Effector memory CD4-positive, alpha-beta T cell (primary cell): ENCODE measurements around the gene SPINDOC.
"Not testable (repeated sequence)": the region's sequence is repeated elsewhere in the genome, so short reads cannot be mapped to it uniquely, and the experiment has no call there.

Experiments used
- DNase-seq, 3 donors: peaks; one replicate each; pipeline ENCODE4 v3.0.0-alpha.2; 2020
- H3K27ac ChIP-seq: 2 replicates; pipeline ENCODE4 v1.7.0; 2013; ENCODE audit warnings: mild to moderate bottlenecking, low read length, moderate library complexity; ENCODE audit not compliant: insufficient read depth, poor library complexity, severe bottlenecking
- H3K27me3 ChIP-seq: replicated peaks from 2 replicates; pipeline ENCODE4 v1.7.0; 2013; ENCODE audit warnings: mild to moderate bottlenecking, low read length; ENCODE audit not compliant: insufficient read depth, control insufficient read depth, poor library complexity, severe bottlenecking
- H3K36me3 ChIP-seq: 2 replicates; pipeline ENCODE4 v1.7.0; 2013; ENCODE audit warnings: mild to moderate bottlenecking, low read length, moderate library complexity; ENCODE audit not compliant: control insufficient read depth, insufficient read depth
- H3K4me1 ChIP-seq: 2 replicates; pipeline ENCODE4 v1.7.0; 2013; ENCODE audit warnings: low read length, mild to moderate bottlenecking; ENCODE audit not compliant: control insufficient read depth, insufficient read depth, poor library complexity, severe bottlenecking
- H3K4me3 ChIP-seq: 2 replicates; pipeline ENCODE4 v1.7.0; 2013; ENCODE audit warnings: low read length, low read depth, mild to moderate bottlenecking; ENCODE audit not compliant: insufficient read depth, poor library complexity, severe bottlenecking
- H3K9me3 ChIP-seq: 2 replicates; pipeline ENCODE4 v1.7.0; 2013; ENCODE audit warnings: mild to moderate bottlenecking, low read length, moderate library complexity; ENCODE audit not compliant: control insufficient read depth

The SPINDOC gene

GRCh38 chr11:63850920-63851319 lies 37.7 kb downstream of the SPINDOC start:
- no peak for DNase-seq
- Histone ChIP-seq H3K27ac (peak overlapping the region; percentile 40), H3K27me3 (no peaks in the 10 kb centered on the region), H3K4me1 (peaks cover 23% of the 10 kb centered on the region), H3K36me3 (peaks cover 4% of the 10 kb centered on the region), H3K9me3 (no peaks in the 10 kb centered on the region), H3K4me3 (peak overlapping the region; percentile 11)

DNA sequence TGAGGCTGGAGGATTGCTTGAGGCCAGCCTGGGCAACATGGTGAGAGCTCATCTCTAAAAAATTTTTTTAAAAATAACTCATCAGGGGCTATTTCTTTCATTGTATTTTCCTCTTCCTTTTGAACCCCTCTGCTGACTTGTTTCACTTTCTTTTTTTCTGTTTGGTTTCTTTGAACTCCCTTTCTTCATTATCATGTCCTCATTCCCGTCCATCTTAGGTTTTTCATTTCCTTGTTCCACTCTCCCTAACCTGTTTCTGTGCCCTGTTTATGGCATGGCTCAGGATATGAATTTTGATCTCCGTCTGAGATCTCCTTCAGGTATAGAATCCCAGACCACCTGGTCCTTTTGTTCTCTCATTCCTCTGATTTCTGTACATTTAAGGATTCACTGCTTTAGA lies 38.1 kb downstream of the SPINDOC start:
- peak overlapping the region; percentile 52 for H3K27ac ChIP-seq
- H3K4me3 ChIP-seq: no peak overlapping the region
- H3K9me3 ChIP-seq: no peaks in the 10 kb centered on the region
- no peak for DNase-seq
- H3K4me1 ChIP-seq: peaks cover 23% of the 10 kb centered on the region
- no peaks in the 10 kb centered on the region for H3K27me3 ChIP-seq
- H3K36me3 ChIP-seq: peaks cover 3% of the 10 kb centered on the region

DNA sequence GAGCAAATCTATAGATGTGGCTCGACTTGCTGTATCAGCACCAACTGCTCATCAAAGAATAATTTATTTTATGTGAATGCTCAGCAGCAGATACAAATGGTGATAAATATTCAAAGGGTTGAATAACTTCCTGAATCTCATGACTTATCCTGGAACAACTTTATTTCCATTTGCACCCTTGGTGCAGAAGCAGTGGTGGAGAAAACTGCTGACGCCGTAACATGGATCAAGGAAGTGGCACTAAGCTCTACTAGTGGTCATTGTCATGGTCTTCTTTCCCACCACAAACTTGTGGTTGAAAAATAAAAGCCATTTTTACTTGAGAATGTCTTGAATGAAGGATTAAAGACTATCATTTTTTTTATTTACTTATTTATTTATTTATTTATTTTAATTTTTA lies 40.2 kb downstream of the SPINDOC start:
- no peak for DNase-seq
- Histone ChIP-seq H3K4me3 (no peak overlapping the region), H3K27ac (no peak overlapping the region), H3K27me3 (no peaks in the 10 kb centered on the region), H3K9me3 (no peaks in the 10 kb centered on the region), H3K4me1 (peaks cover 20% of the 10 kb centered on the region), H3K36me3 (peaks cover 3% of the 10 kb centered on the region)

DNA sequence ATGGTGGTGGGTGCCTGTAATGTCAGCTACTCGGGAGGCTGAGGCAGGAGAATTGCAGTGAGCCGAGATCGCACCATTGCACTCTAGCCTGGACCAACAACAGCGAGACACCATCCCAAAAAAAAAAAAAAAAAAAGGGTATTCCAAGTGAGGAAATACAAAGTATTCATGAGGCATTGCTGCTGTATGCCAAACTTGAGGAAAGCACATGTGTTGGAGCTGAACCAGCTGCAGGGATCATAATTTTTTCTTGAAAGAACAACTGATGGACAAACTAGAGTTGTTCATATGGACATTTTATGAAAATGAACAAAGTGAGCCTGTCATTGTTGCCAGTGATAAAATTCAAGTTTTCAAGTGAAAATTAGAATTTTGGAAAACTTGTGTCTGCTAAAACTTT lies 41.4 kb downstream of the SPINDOC start:
- H3K4me3 ChIP-seq: no peak overlapping the region
- no peak overlapping the region for H3K27ac ChIP-seq
- H3K4me1 ChIP-seq: peaks cover 20% of the 10 kb centered on the region
- no peak for DNase-seq
- H3K9me3 ChIP-seq: no peaks in the 10 kb centered on the region
- no peaks in the 10 kb centered on the region for H3K27me3 ChIP-seq
- peaks cover 3% of the 10 kb centered on the region for H3K36me3 ChIP-seq

- peaks cover 15% of the 10 kb centered on the region for H3K4me1 ChIP-seq
- peaks cover 3% of the 10 kb centered on the region for H3K36me3 ChIP-seq
- no peaks in the 10 kb centered on the region for H3K9me3 ChIP-seq
- no peak overlapping the region for H3K27ac ChIP-seq
- H3K27me3 ChIP-seq: no peaks in the 10 kb centered on the region
- no peak for DNase-seq
- H3K4me3 ChIP-seq: no peak overlapping the region
Measured at GRCh38 chr11:63855975-63856374, 42.7 kb downstream of the SPINDOC start.

DNA sequence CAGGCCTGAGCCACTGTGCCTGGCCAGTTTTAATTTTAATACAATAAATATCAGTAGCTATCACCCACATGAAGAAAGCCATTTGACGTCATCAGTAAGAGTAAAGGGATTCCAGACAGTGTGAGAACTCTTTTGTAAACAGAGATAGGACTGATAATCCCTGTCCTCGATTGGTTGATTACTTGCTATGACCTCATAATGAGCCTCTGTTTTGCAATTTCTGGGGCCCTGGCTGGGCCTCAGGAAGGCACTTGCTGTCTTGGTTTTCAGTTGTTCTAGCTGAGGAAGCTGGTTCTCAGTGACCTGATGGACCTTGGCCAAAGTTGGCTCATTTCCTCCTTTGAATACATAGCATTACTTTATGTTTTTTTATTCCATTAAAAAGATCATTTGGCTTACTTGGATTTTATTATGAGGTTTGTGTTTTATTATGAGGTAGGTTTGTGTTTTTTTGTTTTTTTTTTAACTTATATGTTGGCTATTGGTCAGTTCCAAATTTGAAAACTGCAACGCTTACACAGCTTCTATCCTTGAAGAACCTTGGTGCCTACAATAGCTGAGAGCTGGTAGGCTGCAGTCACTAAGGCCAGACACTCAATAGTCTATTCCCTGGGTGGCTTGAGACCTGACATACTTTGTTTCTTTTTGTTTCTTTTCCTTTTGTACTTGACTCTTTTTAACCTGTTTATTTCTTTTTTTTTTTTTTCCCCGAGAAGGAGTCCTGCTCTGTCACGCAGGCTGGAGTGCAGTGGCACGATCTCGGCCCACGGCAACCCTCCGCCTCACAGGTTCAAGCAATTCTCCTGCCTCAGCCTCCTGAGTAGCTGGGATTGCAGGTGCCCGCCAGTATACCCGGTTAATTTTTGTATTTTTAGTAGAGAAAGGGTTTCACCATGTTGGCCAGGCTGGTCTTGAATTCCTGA lies 45.6 kb downstream of the SPINDOC start:
- Histone ChIP-seq H3K4me3 (no peak overlapping the region), H3K36me3 (no peaks in the 10 kb centered on the region), H3K4me1 (peaks cover 7% of the 10 kb centered on the region), H3K9me3 (no peaks in the 10 kb centered on the region), H3K27me3 (no peaks in the 10 kb centered on the region), H3K27ac (no peak overlapping the region)
- no peak for DNase-seq

GRCh38 chr11:63862923-63863322 lies 49.7 kb downstream of the SPINDOC start:
- no peak for DNase-seq
- Histone ChIP-seq H3K4me1 (peaks cover 35% of the 10 kb centered on the region), H3K9me3 (no peaks in the 10 kb centered on the region), H3K4me3 (no peak overlapping the region), H3K27ac (peak overlapping the region; percentile 43), H3K27me3 (no peaks in the 10 kb centered on the region), H3K36me3 (no peaks in the 10 kb centered on the region)

- not testable (repeated sequence) for H3K4me3 ChIP-seq, H3K27ac ChIP-seq, H3K9me3 ChIP-seq, DNase-seq, H3K27me3 ChIP-seq, H3K36me3 ChIP-seq
- H3K4me1 ChIP-seq: peaks cover 42% of the 10 kb centered on the region
Measured at GRCh38 chr11:63863620-63864019, 50.4 kb downstream of the SPINDOC start.

DNA sequence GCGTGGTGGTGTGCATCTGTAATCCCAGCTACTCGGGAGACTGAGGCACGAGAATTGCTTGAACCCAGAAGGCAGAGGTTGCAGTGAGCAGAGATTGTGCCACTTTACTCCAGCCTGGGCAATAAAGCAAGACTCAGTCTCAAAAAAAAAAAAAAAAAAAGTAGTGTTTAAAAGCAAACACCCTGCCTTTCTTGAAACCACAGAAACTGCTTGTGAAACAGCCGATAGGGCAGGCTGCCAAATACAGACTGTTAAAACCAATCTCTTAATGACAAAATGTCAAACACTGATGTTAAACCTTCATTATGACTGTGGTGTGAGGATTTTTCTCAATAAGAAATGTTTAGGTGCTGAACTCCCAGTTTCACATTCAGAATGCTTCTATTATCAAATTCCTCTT lies 53.0 kb downstream of the SPINDOC start:
- DNase-seq: peak; percentile 23 to 50 (median 44)
- no peaks in the 10 kb centered on the region for H3K36me3 ChIP-seq
- H3K27ac ChIP-seq: peak overlapping the region; percentile 10
- H3K4me1 ChIP-seq: peaks cover 67% of the 10 kb centered on the region
- no peaks in the 10 kb centered on the region for H3K9me3 ChIP-seq
- no peak overlapping the region for H3K4me3 ChIP-seq
- H3K27me3 ChIP-seq: no peaks in the 10 kb centered on the region

GRCh38 chr11:63867511-63867910 lies 54.3 kb downstream of the SPINDOC start:
- Histone ChIP-seq H3K36me3 (no peaks in the 10 kb centered on the region), H3K27me3 (no peaks in the 10 kb centered on the region), H3K4me1 (peaks cover 76% of the 10 kb centered on the region), H3K4me3 (no peak overlapping the region), H3K9me3 (no peaks in the 10 kb centered on the region), H3K27ac (no peak overlapping the region)
- no peak for DNase-seq
